Astrocyte of the cerebellum (primary cell): ENCODE results near the gene CLCN7.

Experiments used
- DNase-seq: peaks from one replicate; pipeline ENCODE4 v3.0.0-alpha.2; 2011; ENCODE audit warnings: low read depth
- H3K4me3 ChIP-seq: 2 replicates; pipeline ENCODE4 v1.5.1; 2011; ENCODE audit warnings: mild to moderate bottlenecking, low read depth, low read length, moderate library complexity
- CTCF ChIP-seq: IDR thresholded peaks from 2 replicates; pipeline ENCODE4 v1.5.1; 2012; ENCODE audit warnings: low read length, low read depth, moderate library complexity, mild to moderate bottlenecking; ENCODE audit errors: missing control alignments
- in situ Hi-C: cut with HindIII; loops from 2 replicates; pipeline ENCODE4 v1.10.0; 2017; ENCODE audit warnings: low sequenced_read_pairs

The CLCN7 gene

DNA sequence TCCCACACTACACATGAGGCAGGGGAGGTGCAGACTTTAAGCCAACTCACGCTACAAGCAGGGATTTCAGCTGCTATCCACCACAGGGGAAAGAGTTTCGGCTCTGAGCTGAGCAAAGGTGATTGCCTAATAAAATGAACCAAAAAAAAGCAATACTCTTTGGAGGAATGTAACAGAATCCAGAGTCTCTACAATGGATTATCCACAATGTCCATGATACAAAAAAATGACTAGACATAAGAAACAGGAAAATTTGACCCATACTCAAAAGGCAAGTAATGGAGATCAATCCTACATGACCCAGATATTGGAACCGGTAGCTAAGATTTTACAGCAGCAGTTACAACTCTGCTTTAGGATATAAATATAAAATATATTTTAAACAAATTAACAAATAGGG lies 39.7 kb upstream of the CLCN7 start:
- in situ Hi-C loops = no loop called here
- H3K4me3 ChIP-seq = no peak overlapping the region
- no peak for DNase-seq
- TF ChIP-seq CTCF = no peak

GRCh38 chr16:1512774-1513173 lies 37.9 kb upstream of the CLCN7 start:
- in situ Hi-C loops = no loop called here
- DNase-seq = no peak
- no peak for TF ChIP-seq CTCF
- no peak overlapping the region for H3K4me3 ChIP-seq

DNA sequence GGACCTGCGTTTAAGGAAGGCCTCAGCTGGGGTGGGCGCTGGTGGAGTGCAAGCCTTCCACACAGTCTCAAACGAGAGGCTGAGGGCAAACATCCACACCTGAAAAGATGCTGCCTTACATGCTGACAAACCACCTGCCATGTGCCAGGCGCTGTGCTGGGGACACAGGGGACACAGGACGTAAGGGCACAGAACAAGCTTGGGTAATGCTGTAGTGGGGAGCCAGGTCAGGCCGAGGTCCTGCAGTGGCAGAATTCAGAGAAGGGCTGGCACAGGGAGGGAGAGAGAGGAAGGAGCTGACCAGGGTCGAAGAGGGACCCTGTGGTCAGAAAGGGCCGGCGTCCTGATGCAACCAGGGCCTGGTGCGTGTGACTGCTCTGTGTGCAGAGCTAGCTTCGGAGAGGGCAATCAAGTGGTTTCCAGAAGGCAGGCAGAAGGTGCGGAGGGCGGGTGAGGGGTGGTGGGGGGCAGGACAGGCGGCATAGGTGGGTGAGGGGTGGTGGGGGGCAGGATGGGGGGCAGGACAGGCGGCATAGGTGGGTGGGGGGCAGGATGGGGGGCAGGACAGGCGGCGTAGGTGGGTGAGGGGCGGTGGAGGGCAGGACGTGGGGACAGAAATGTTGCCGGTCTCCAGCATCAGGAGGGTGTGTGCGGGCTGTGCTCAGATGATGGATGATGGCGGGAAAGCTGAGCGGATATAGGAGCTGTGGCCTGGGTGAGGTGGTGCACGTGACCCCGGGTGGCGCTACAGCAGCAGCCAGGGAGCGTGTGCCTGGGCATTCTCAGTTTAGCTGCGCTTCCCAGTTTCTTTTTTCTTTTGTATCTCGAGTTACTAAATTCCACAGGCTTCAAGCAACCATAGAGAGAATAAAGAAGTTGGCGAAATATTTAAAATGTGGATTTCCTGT lies 37.1 kb upstream of the CLCN7 start:
- no peak overlapping the region for H3K4me3 ChIP-seq
- no peak for TF ChIP-seq CTCF
- in situ Hi-C loops = no loop called here
- DNase-seq = no peak

DNA sequence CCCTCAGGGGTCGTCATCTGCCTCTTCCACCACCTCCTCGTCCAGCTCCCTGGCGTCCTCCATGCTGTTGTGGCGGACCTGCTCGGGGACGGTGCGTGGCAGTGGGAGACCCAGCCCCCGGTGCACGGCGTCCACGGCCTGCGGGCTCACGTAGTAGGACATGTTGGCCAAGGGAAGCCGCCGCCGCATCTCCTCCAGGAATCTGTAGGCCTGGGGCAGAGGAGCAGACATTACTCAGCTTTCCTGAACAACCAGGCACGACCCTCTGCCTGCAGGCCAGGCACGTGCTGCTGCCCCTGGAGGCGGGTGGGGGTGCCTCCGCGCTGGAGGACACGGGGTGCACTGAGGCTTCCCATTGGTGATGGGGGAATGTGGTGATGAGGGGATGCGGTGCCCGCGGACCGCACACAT lies 36.1 kb upstream of the CLCN7 start:
- no peak for DNase-seq
- in situ Hi-C loops = no loop called here
- no peak overlapping the region for H3K4me3 ChIP-seq
- TF ChIP-seq CTCF = no peak

DNA sequence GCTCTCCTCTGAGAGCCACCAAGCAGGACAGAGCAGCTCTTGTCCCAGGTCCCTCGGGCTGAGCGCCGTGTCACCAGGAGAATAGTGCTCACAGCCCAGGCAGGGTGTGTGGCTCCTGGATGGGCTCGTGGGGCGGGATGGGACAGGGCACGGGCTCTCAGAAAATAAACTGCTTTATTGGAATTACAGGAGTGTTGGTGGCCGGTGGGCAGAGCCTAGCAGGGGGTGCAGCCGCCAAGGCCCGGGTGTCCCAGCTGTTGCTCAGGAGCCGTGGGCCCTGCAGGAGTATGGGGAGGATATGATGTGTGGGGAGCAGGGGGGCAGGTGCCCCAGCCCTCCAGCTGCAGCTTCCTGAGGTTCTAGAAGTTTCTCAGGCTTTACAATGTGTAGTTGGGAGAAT lies 35.4 kb upstream of the CLCN7 start:
- no peak overlapping the region for H3K4me3 ChIP-seq
- no peak for DNase-seq
- TF ChIP-seq CTCF = no peak
- in situ Hi-C loops = no loop called here

- in situ Hi-C loops = no loop called here
- no peak for DNase-seq
- TF ChIP-seq CTCF = no peak
- no peak overlapping the region for H3K4me3 ChIP-seq
Observed at GRCh38 chr16:1509307-1510221, 34.7 kb upstream of the CLCN7 start.
